CD4-positive, alpha-beta T cell treated with Interferon gamma for 1 hour (primary cell): ENCODE measurements around the gene COLEC12.

Source experiments
- DNase-seq: peaks from one replicate; pipeline ENCODE4 v3.0.0-alpha.2; 2020

COLEC12 gene

DNA sequence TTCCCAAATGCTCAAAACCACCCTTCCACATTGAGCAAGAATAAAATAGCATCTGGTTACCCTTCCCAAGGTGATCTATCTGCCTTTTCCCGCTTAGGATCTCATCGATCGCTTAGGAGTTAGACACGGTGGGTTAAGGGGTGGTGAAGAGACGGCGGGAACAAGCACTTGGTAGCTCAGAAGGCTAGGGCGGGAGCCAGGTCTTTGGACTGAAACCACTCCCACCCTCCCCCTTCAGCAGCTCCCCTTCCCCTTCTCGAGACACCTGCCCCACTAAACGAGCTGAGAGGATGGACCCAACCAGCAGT, 233.2 kb downstream of the COLEC12 start:
- DNase-seq, result no peak
